Prostate gland (tissue), 2 donors: ENCODE data around the gene RABGEF1. TPM values are rescaled to one million over a fixed set of nuclear protein-coding genes. Genes with fewer than 3 reads are reported as not detected.
"Not testable (repeated sequence)": the region's sequence is repeated elsewhere in the genome, so short reads cannot be mapped to it uniquely, and the experiment has no call there.

Experiments
- DNase-seq: peaks from one replicate; pipeline ENCODE4 v3.0.0-alpha.2; 2019; ENCODE audit warnings: low spot score
- H3K27ac ChIP-seq, 2 donors: fragments of 200-600 bp; sonication (generic); 2 replicates each; pipeline ENCODE4 v1.5.1; 2017 to 2019
- H3K27me3 ChIP-seq: fragments of 200-600 bp; sonication (generic); replicated peaks from 2 replicates; pipeline ENCODE4 v1.5.1; 2019; ENCODE audit not compliant: insufficient read depth
- H3K36me3 ChIP-seq, 2 donors: fragments of 200-600 bp; sonication (generic); 1 replicate in 1 of 2; 2 replicates in 1 of 2; pipeline versions ENCODE4 v1.5.1 to v1.8.1; 2017 to 2019
- H3K4me1 ChIP-seq: fragments of 200-600 bp; sonication (generic); replicated peaks from 2 replicates; pipeline ENCODE4 v1.5.1; 2019
- H3K4me3 ChIP-seq, 2 donors: fragments of 200-600 bp; sonication (generic); 2 replicates each; pipeline ENCODE4 v1.5.1; 2017 to 2019
- H3K9me3 ChIP-seq: fragments of 200-600 bp; sonication (generic); 2 replicates; pipeline ENCODE4 v1.5.1; 2017
- POLR2A ChIP-seq: fragments of 450-650 bp; IDR thresholded peaks from one replicate; pipeline ENCODE4 v1.6.1; 2016; ENCODE audit warnings: antibody characterized with exemption, mild to moderate bottlenecking
- POLR2AphosphoS5 ChIP-seq: sonication (generic); formaldehyde crosslinking; IDR thresholded peaks from one replicate; pipeline ENCODE4 v1.6.1; 2017; ENCODE audit warnings: antibody characterized with exemption
- WGBS: methylation state at CpG from one replicate; pipeline ENCODE4 v1.1.5; 2018; 5-methylcytosine and 5-hydroxymethylcytosine counted together
- intact Hi-C: fragments of 100-400 bp; cut with DNase I; formaldehyde crosslinking; loops from one replicate; pipeline ENCODE4 v1.14.2; 2022
- total RNA-seq, 2 donors: library from RNA; depleted of rRNA; stranded (reverse); fragments of >200 nt; gene quantifications; one replicate each; pipeline ENCODE4 v1.1.0, GENCODE V29; 2016
- TF ChIP-seq, protein P1 (sequence below), 4 experiments: fragments of 200-600 bp in 2 of 4; fragments of 450-650 bp in 2 of 4; sonication (generic) in 2 of 4; IDR thresholded peaks; 1 replicate in 3 of 4; 2 replicates in 1 of 4; pipeline ENCODE4 v1.5.1; 2016 to 2019; ENCODE audit warnings: antibody characterized with exemption in 4 of 4, mild to moderate bottlenecking in 2 of 4, moderate library complexity in 2 of 4

RABGEF1 gene
- total RNA-seq, 2 donors from 2014 or later = 20.8 to 49.6 TPM

DNA sequence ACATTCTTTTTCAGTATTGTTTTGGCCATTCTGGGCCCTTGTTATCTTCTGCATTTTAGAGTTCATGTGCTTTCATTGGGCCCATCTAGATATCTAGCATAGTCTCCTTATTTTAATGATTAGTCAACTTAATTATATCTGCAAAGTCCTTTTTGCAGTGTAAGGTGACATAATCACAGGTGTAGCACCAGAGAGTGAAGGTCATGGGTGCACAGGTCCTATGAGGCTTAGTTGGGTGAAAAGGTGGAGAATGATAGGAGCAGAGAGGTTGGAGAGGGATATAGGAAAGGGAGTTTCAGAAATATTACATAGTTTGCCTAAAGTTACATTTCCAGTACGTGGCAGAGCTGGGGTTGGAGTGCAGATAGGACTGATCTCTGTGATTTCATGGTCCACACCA is 24.4 kb downstream of the RABGEF1 start:
- intact Hi-C loops, H3K27ac ChIP-seq, DNase-seq: not testable (repeated sequence)

DNA sequence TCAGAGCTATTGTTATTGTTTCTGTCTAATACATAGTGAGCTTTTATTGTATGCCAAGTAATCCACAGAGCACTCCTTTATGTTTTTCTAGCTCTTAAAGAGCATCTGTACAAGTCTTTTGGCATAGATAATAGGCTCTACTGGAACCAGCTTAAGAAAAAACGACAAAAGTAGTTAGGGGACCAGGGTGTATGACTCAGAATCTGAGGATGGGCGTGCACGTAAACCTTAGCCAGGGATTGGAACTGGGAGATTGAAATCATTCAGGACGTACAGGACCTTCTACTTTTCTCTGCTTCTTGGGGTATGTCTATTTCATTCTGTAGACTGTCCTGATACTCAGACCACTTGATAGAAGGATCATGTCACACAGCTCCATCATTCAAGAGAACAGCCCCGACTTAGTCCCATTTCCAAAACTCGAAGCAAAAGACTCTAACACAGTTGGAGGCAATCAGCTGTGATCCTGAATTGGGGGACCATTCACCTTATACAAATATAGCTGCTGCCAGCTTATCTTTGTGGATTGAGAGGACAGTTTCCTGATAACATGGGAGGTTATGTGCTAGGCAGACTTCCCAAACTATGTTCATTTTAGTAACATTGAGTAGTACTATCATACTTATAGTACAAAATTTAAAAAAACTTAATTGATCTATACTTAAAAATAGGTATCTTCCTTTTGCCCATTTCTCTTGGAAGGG is 24.9 kb downstream of the RABGEF1 start:
- DNase-seq, H3K9me3 ChIP-seq, H3K27ac ChIP-seq, H3K4me3 ChIP-seq, H3K36me3 ChIP-seq, H3K27me3 ChIP-seq, H3K4me1 ChIP-seq, intact Hi-C loops: not testable (repeated sequence)
- WGBS = 40% methylated on average over 6 of the region's 6 CpGs

More for the DNA sequence above, 24.4 kb downstream of the RABGEF1 start:
- H3K36me3 ChIP-seq, H3K27me3 ChIP-seq, H3K4me1 ChIP-seq, H3K9me3 ChIP-seq, H3K4me3 ChIP-seq: not testable (repeated sequence)
- 47% methylated on average over 1 of the region's 1 CpG for WGBS

DNA sequence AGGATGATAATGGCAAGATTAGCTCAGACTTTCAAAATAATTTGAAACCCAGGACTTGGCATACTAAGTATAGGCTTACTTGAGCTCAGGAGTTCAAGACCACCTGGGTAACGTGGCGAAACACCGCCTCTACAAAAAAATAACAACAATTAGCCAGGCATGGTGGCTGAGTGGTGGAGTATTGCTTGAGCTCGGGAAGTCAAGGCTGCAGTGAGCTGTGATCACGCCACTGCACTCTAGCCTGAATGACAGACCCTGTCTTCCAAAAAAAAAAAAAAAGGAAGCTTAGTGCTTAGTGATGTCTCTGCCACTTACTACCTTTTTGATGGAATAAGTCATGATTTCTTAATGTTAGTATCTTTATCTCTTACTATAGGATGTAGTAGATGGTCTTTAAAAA is 25.5 kb downstream of the RABGEF1 start:
- DNase-seq = no peak
- Histone ChIP-seq H3K4me1 (no peaks in the 10 kb centered on the region), H3K9me3 (no peaks in the 10 kb centered on the region), H3K27me3 (no peaks in the 10 kb centered on the region), H3K4me3 (no peak overlapping the region), H3K27ac (no peak overlapping the region), H3K36me3 (no peaks in the 10 kb centered on the region)
- no peak for TF ChIP-seq POLR2A
- TF ChIP-seq, protein P1, sequence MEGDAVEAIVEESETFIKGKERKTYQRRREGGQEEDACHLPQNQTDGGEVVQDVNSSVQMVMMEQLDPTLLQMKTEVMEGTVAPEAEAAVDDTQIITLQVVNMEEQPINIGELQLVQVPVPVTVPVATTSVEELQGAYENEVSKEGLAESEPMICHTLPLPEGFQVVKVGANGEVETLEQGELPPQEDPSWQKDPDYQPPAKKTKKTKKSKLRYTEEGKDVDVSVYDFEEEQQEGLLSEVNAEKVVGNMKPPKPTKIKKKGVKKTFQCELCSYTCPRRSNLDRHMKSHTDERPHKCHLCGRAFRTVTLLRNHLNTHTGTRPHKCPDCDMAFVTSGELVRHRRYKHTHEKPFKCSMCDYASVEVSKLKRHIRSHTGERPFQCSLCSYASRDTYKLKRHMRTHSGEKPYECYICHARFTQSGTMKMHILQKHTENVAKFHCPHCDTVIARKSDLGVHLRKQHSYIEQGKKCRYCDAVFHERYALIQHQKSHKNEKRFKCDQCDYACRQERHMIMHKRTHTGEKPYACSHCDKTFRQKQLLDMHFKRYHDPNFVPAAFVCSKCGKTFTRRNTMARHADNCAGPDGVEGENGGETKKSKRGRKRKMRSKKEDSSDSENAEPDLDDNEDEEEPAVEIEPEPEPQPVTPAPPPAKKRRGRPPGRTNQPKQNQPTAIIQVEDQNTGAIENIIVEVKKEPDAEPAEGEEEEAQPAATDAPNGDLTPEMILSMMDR (IDR thresholded peaks at IDR 0.05) = no peak
- TF ChIP-seq POLR2AphosphoS5 = no peak
- intact Hi-C loops = no loop called here
- WGBS = 95% methylated on average over 5 of the region's 5 CpGs

DNA sequence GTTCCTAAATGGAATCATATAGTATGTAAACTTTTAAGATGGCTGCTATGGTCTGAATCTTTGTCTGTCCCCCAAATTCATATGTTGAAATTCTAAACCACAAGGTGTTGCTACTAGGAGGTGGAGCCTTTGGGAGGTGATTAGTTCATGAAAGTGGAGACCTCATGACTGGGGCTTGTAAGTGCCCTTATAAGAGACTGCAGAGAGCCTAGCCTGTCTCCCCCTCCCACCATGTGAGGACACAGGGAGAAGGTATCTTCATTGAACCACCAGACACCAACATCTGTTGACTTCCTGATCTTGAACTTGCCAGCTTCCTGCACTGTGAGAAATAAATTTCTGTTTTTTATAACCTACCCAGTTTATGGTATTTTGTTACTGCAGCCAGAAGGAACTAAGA is 27.0 kb downstream of the RABGEF1 start:
- intact Hi-C loops, H3K27ac ChIP-seq: not testable (repeated sequence)

DNA sequence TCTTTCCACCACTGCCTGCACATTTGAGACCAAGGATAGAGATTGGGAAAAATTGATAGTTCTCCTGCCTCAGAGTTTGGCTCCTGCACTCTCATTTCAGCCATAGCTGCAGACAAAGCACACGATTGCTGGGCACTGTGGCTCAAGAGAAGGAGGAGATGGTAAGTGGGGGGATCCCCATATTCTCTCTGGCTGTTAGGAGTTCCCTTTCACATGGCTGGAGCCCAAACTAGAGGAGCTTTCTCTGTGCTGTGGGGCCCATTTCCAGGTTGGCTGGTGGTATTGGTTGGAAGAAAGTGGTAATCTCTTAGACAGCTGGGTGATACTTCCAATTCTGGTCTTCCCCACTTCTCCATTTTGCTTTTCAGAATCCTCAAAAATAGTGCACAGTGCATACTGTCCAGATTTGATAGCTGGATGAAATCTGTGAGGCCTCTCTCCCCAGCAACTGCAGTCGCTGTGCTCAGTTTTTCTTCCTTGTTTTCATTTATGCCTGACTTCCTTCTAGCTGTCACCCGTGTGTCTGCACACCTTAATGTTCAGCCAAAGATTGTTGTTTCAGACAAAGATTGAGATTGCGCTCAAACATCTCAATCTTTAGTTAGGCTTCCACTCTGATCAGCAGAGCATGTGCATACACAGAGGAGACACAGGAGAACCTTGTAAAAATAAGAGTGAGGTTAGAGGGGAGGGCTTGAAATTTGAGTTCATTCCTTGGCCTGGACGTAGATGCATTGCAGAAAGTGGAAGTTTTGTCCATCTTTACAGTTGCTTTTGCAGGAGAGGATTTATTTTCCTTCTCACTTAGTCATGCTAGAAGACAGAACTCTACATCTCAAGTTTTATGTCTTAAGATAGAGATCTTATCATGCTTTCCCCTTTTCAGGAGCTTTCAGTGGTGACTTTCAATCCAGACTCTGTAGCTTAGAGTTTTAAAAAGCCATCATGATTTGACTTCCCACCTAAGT is 28.6 kb downstream of the RABGEF1 start:
- intact Hi-C loops = no loop called here
- WGBS = 34% methylated on average over 5 of the region's 5 CpGs
- TF ChIP-seq, protein P1 (IDR thresholded peaks at IDR 0.05) = no peak
- no peak for TF ChIP-seq POLR2AphosphoS5
- TF ChIP-seq POLR2A = no peak
- H3K4me3 ChIP-seq = no peak overlapping the region
- no peaks in the 10 kb centered on the region for H3K4me1 ChIP-seq
- no peaks in the 10 kb centered on the region for H3K36me3 ChIP-seq
- no peak for DNase-seq
- H3K27ac ChIP-seq = no peak overlapping the region
- no peaks in the 10 kb centered on the region for H3K27me3 ChIP-seq
- no peaks in the 10 kb centered on the region for H3K9me3 ChIP-seq

More for the DNA sequence above, 27.0 kb downstream of the RABGEF1 start:
- H3K4me1 ChIP-seq, H3K9me3 ChIP-seq, H3K27me3 ChIP-seq, H3K36me3 ChIP-seq, DNase-seq, H3K4me3 ChIP-seq: not testable (repeated sequence)

DNA sequence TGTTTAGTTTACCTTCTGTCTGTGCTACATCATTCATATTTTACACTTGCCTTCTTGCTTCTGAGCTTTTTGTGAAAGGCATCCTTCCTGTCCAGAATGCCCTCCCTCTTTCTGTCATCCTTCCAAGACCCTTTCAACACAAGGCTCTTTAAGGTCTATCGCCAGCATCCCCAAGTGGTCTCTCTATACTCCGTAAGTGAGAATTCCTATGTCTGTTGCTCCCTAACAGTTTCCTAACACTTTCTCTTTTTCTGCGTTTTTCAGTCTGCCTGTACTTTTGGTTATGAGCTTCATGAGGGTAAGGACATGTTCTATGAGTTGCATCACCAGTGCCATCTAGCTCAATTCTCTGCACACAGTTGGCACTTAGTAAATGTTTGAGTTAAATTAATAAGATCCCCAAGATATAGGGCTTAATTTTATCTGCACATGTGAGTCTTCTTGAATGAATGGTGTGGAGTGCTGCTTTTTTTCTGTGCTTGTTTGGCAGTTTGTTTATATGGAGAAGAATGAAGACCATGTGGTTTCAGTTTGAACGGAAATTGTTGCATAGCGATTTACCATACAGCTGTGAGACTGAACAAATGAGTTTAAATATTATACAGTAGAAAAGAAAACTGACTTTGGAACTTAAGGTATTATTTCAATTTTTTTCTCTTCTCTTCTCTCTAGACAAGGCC is 29.4 kb downstream of the RABGEF1 start:
- no peak for DNase-seq
- Histone ChIP-seq H3K27ac (no peak overlapping the region), H3K4me1 (no peaks in the 10 kb centered on the region), H3K27me3 (no peaks in the 10 kb centered on the region), H3K36me3 (no peaks in the 10 kb centered on the region), H3K4me3 (no peak overlapping the region), H3K9me3 (no peaks in the 10 kb centered on the region)
- TF ChIP-seq, protein P1 (IDR thresholded peaks at IDR 0.05) = no peak
- TF ChIP-seq POLR2A = no peak
- no peak for TF ChIP-seq POLR2AphosphoS5
- 53% methylated on average over 5 of the region's 5 CpGs for WGBS
- intact Hi-C loops = no loop called here
